GM18526 (cell line): ENCODE data around the gene PRR11.

Experiments used
- POLR2A ChIP-seq: IDR thresholded peaks from 3 replicates; pipeline ENCODE4 v1.6.1; 2011; ENCODE audit not compliant: insufficient read length; ENCODE audit errors: extremely low read depth

PRR11 gene

DNA sequence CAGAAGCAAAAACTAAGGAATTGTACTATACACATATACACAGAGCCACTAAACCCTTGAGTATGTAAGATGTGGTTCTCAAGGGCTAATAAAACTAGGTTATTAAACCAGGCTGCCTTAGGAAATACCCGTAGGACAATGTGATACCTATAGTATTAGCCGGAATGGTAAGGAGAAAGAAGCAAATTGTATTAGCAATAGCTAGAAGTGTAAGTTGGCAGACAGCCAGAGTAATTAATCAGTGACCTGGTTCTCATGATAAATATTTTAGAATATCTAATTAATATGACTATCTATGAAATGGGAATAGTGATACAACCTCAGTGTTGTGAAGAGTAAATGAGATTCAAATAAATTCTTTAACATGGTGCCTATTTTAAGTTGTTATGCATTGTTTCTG is 83.4 kb downstream of the PRR11 start:
- TF ChIP-seq POLR2A, result no peak

- TF ChIP-seq POLR2A, result no peak
Observed at GRCh38 chr17:59244081-59244480, 88.5 kb downstream of the PRR11 start.
